GM13977 (cell line): ENCODE measurements around the gene TLE1.

Experiments
- DNase-seq: peaks from one replicate; pipeline ENCODE4 v3.0.0; 2012; ENCODE audit warnings: low spot score
- in situ Hi-C: fragments of 300-500 bp; cut with MboI; formaldehyde crosslinking; loops from one replicate; pipeline ENCODE4 v1.12.0; 2022; ENCODE audit warnings: low sequenced_read_pairs, low pct_unique_long_range_greater_than_20kb, mixed read lengths, inconsistent platforms; ENCODE audit not compliant: unreplicated experiment
- TF ChIP-seq, protein P1 (sequence below): IDR thresholded peaks from 2 replicates; pipeline ENCODE4 v1.5.1; 2012; ENCODE audit warnings: mild to moderate bottlenecking, control low read depth; ENCODE audit not compliant: insufficient read depth; ENCODE audit errors: extremely low read depth, missing control alignments

Gene TLE1

GRCh38 chr9:81549500-81550206 is 139.7 kb downstream of the TLE1 start:
- in situ Hi-C loops: no loop called here
- TF ChIP-seq, protein P1, sequence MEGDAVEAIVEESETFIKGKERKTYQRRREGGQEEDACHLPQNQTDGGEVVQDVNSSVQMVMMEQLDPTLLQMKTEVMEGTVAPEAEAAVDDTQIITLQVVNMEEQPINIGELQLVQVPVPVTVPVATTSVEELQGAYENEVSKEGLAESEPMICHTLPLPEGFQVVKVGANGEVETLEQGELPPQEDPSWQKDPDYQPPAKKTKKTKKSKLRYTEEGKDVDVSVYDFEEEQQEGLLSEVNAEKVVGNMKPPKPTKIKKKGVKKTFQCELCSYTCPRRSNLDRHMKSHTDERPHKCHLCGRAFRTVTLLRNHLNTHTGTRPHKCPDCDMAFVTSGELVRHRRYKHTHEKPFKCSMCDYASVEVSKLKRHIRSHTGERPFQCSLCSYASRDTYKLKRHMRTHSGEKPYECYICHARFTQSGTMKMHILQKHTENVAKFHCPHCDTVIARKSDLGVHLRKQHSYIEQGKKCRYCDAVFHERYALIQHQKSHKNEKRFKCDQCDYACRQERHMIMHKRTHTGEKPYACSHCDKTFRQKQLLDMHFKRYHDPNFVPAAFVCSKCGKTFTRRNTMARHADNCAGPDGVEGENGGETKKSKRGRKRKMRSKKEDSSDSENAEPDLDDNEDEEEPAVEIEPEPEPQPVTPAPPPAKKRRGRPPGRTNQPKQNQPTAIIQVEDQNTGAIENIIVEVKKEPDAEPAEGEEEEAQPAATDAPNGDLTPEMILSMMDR: no peak
- DNase-seq: no peak

DNA sequence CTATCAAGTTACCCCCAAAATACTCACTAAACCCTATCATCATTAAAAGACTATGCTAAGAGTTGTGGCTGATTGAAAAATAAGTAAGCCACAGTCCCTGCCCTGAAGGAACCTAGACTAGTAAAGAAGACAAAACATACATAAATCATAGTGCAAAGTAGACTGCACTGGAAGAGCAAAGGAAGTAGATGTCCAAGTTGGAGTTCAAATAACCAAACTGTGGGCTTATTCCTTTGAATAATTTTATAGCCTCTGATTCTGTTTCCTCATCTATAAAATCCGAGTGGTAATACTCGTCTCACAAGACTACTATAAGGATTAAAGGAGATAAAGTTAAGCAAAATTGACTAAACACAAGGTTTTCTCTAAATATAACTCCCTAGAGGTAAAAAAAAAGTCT is 140.4 kb downstream of the TLE1 start:
- TF ChIP-seq, protein P1: no peak
- in situ Hi-C loops: no loop called here
- DNase-seq: no peak

GRCh38 chr9:81546489-81546888 is 142.9 kb downstream of the TLE1 start:
- in situ Hi-C loops: no loop called here

GRCh38 chr9:81543695-81544094 is 145.7 kb downstream of the TLE1 start:
- TF ChIP-seq, protein P1: no peak
- no peak for DNase-seq
- in situ Hi-C loops: no loop called here

More at GRCh38 chr9:81546489-81546888, 142.9 kb downstream of the TLE1 start:
- TF ChIP-seq, protein P1: no peak
- no peak for DNase-seq

- TF ChIP-seq, protein P1: no peak
- DNase-seq: no peak
- in situ Hi-C loops: no loop called here
Measured at GRCh38 chr9:81542118-81542889, 147.0 kb downstream of the TLE1 start.

- no peak for DNase-seq
- in situ Hi-C loops: no loop called here
- TF ChIP-seq, protein P1: no peak
Measured at GRCh38 chr9:81540142-81540710, 149.1 kb downstream of the TLE1 start.
